Transverse colon (tissue), 3 donors: ENCODE data around the gene CDCA7.

Experiments used
- EP300 ChIP-seq: sonication (generic); formaldehyde crosslinking; IDR thresholded peaks from one replicate; pipeline ENCODE4 v1.6.1; 2017; ENCODE audit warnings: antibody characterized with exemption, low read depth
- POLR2AphosphoS5 ChIP-seq, 3 donors: sonication (generic); formaldehyde crosslinking; IDR thresholded peaks; one replicate each; pipeline ENCODE4 v1.6.1; 2016; ENCODE audit warnings: antibody characterized with exemption in 3 of 3

DNA sequence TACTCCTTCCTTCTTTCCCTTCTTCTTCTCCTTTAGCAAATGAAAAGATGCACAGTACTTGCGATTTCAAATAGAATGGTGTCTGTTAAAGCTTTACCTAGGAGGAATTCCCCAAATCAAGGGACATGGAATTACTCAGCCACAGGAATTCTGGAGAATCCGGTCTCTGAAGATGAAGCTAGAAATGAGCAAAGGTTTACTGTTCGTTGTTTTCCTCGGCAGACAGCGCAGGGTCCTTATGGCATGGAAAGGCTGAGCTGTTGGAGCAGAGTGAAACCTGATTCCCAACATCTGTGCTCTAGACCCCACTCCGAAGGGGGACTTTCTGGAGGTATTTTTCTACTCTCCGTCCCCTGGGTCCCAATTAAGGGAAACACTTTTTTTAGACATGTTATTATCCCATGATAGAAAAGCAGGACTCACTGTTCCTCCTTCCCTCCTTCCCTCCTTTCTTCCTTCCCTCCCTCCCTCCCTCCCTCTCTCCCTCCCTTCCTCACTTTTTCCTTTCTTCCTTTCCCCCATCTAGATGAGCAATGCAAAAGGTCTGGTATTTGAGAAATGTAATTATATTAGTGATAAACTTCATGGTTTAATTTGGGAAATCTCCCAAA is 47.1 kb downstream of the CDCA7 start:
- TF ChIP-seq EP300: no peak
- TF ChIP-seq POLR2AphosphoS5 (IDR thresholded peaks at IDR 0.05): no peak
